Gastroesophageal sphincter (tissue), 4 donors: ENCODE measurements around the gene PIK3IP1. TPM values are rescaled to one million over a fixed set of nuclear protein-coding genes. Genes with fewer than 3 reads are reported as not detected.

Source experiments
- ATAC-seq: fragments of 150-250 bp; one replicate; pipeline ENCODE4 v1.9.1; 2016; ENCODE audit warnings: mild to moderate bottlenecking, moderate library complexity
- H3K27ac ChIP-seq, 4 donors: fragments of 200-600 bp; sonication (generic) in 3 of 4; 1 replicate in 3 of 4; 2 replicates in 1 of 4; pipeline ENCODE4 v1.5.1; 2016 to 2019
- H3K27me3 ChIP-seq: fragments of 200-600 bp; sonication (generic); one replicate; pipeline ENCODE4 v1.5.1; 2019
- H3K36me3 ChIP-seq, 2 donors: fragments of 200-600 bp; sonication (generic); one replicate each; pipeline ENCODE4 v1.5.1; 2019; ENCODE audit warnings: control low read depth in 1 of 2
- H3K4me1 ChIP-seq, 3 donors: fragments of 200-600 bp; sonication (generic); 1 replicate in 2 of 3; 2 replicates in 1 of 3; pipeline ENCODE4 v1.5.1; 2016 to 2019; ENCODE audit warnings: control low read depth in 2 of 3
- H3K4me3 ChIP-seq, 2 donors: fragments of 200-600 bp; sonication (generic); one replicate each; pipeline ENCODE4 v1.5.1; 2019; ENCODE audit warnings: mild to moderate bottlenecking in 1 of 2, moderate library complexity in 1 of 2
- H3K9me3 ChIP-seq, 3 donors: fragments of 200-600 bp; sonication (generic); one replicate each; pipeline ENCODE4 v1.5.1; 2017 to 2019; ENCODE audit warnings: control low read depth in 2 of 3
- EP300 ChIP-seq: sonication (generic); formaldehyde crosslinking; IDR thresholded peaks from one replicate; pipeline ENCODE4 v1.6.1; 2017; ENCODE audit warnings: antibody characterized with exemption, mild to moderate bottlenecking
- POLR2A ChIP-seq, 2 donors: fragments of 450-650 bp; IDR thresholded peaks; one replicate each; pipeline ENCODE4 v1.6.1; 2017; ENCODE audit warnings: antibody characterized with exemption in 2 of 2, mild to moderate bottlenecking in 2 of 2, moderate library complexity in 1 of 2
- POLR2AphosphoS5 ChIP-seq: sonication (generic); formaldehyde crosslinking; IDR thresholded peaks from one replicate; pipeline ENCODE4 v1.6.1; 2017; ENCODE audit warnings: antibody characterized with exemption
- WGBS, 2 donors: methylation state at CpG; one replicate each; pipeline ENCODE4 v1.1.5; 2018; ENCODE audit warnings: low coverage in 1 of 2; 5-methylcytosine and 5-hydroxymethylcytosine counted together
- total RNA-seq, 4 donors: library from RNA; depleted of rRNA; stranded (reverse); fragments of >200 nt; gene quantifications; one replicate each; pipeline ENCODE4 v1.1.0, GENCODE V29; 2016
- TF ChIP-seq, protein P1 (sequence below), 4 experiments: fragments of 200-600 bp in 2 of 4; fragments of 450-650 bp in 2 of 4; sonication (generic) in 1 of 4; IDR thresholded peaks; one replicate each; pipeline ENCODE4 v1.5.1; 2017 to 2019; ENCODE audit warnings: antibody characterized with exemption in 4 of 4, mild to moderate bottlenecking in 2 of 4, moderate library complexity in 2 of 4

PIK3IP1 gene
- total RNA-seq, 4 donors from 2014 or later = 28.8 to 53.7 (median 37.8) TPM

- Histone ChIP-seq H3K27me3 (no peaks in the 10 kb centered on the region), H3K9me3 (no peaks in the 10 kb centered on the region), H3K4me1 (peaks cover 0 to 5% (median 0%) of the 10 kb centered on the region in 3 donors), H3K36me3 (peaks cover 0 to 88% of the 10 kb centered on the region in 2 donors), H3K4me3 (no peak overlapping the region), H3K27ac (no peak overlapping the region)
- TF ChIP-seq, protein P1, sequence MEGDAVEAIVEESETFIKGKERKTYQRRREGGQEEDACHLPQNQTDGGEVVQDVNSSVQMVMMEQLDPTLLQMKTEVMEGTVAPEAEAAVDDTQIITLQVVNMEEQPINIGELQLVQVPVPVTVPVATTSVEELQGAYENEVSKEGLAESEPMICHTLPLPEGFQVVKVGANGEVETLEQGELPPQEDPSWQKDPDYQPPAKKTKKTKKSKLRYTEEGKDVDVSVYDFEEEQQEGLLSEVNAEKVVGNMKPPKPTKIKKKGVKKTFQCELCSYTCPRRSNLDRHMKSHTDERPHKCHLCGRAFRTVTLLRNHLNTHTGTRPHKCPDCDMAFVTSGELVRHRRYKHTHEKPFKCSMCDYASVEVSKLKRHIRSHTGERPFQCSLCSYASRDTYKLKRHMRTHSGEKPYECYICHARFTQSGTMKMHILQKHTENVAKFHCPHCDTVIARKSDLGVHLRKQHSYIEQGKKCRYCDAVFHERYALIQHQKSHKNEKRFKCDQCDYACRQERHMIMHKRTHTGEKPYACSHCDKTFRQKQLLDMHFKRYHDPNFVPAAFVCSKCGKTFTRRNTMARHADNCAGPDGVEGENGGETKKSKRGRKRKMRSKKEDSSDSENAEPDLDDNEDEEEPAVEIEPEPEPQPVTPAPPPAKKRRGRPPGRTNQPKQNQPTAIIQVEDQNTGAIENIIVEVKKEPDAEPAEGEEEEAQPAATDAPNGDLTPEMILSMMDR (IDR thresholded peaks at IDR 0.05) = no peak
- TF ChIP-seq EP300 (no peak), POLR2AphosphoS5 (no peak), POLR2A (IDR thresholded peaks at IDR 0.05) (no peak)
- no peak for ATAC-seq
- 93% methylated on average over 4 of the region's 4 CpGs; no CpG with 5 or more reads in 1 of the 2 donors for WGBS, 2 donors
Observed at GRCh38 chr22:31271026-31271425, 21.3 kb downstream of the PIK3IP1 start.

GRCh38 chr22:31269892-31270579 lies 22.3 kb downstream of the PIK3IP1 start:
- no peak overlapping the region for H3K27ac ChIP-seq

GRCh38 chr22:31268281-31268680 lies 24.0 kb downstream of the PIK3IP1 start:
- H3K27me3 ChIP-seq = no peaks in the 10 kb centered on the region
- H3K27ac ChIP-seq = no peak overlapping the region
- no peak for ATAC-seq
- H3K36me3 ChIP-seq = peaks cover 0 to 86% of the 10 kb centered on the region in 2 donors
- TF ChIP-seq EP300 = no peak
- TF ChIP-seq, protein P1 (IDR thresholded peaks at IDR 0.05) = no peak
- peaks cover 0 to 5% (median 0%) of the 10 kb centered on the region in 3 donors for H3K4me1 ChIP-seq
- WGBS, 2 donors = 94 to 100% methylated on average over 1 to 2 of the region's 2 CpGs
- no peak overlapping the region for H3K4me3 ChIP-seq
- H3K9me3 ChIP-seq = no peaks in the 10 kb centered on the region

More at GRCh38 chr22:31269892-31270579, 22.3 kb downstream of the PIK3IP1 start:
- Histone ChIP-seq H3K36me3 (peaks cover 0 to 87% of the 10 kb centered on the region in 2 donors), H3K4me1 (peaks cover 0 to 5% (median 0%) of the 10 kb centered on the region in 3 donors), H3K9me3 (no peaks in the 10 kb centered on the region), H3K4me3 (no peak overlapping the region), H3K27me3 (no peaks in the 10 kb centered on the region)
- WGBS, 2 donors = 66 to 75% methylated on average over 2 to 3 of the region's 3 CpGs
- TF ChIP-seq, protein P1 (IDR thresholded peaks at IDR 0.05) = no peak
- TF ChIP-seq POLR2A (IDR thresholded peaks at IDR 0.05) = no peak
- TF ChIP-seq POLR2AphosphoS5 = no peak
- no peak for TF ChIP-seq EP300
- no peak for ATAC-seq

DNA sequence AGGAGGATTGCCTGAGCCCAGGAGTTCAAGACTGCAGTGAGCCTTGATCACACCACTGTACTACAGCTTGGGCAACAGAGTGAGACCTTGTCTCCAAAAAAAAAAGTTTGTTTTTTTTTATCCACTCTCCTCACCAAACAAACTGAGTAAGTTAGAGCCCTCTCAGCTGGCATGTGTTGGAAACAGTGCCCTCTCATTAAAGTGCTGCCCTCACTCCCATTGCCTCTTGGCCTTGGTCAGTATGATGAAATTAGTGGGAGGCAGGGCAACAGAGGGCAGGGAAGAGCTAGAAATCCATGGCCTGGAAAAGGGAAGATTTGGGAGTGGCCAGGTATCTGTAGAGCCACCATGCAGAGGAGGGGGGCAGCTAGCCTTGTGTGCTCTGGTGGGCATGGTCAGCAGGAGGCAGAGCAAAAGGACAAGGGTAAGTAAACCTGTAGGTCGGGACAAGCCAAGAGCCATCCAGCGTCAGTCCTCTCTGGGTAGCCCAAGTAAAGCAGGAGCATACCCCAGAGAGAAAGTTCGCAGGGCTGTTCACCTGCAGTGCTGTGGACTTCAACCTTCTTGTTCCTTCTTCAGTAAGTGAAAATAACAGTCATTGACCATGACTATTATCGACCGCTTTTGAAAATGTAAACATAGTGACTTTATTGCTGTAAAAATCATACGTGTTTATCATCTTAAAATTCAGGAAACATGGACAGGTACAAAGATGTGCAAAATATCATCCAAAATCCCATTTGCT lies 28.2 kb downstream of the PIK3IP1 start:
- H3K9me3 ChIP-seq = no peaks in the 10 kb centered on the region
- WGBS, 2 donors = 89 to 90% methylated on average over 4 to 5 of the region's 6 CpGs
- ATAC-seq = no peak
- H3K27me3 ChIP-seq = no peaks in the 10 kb centered on the region
- TF ChIP-seq EP300 (no peak), POLR2A (IDR thresholded peaks at IDR 0.05) (no peak), POLR2AphosphoS5 (no peak)
- TF ChIP-seq, protein P1 (IDR thresholded peaks at IDR 0.05) = no peak
- no peak overlapping the region for H3K4me3 ChIP-seq
- H3K4me1 ChIP-seq = no peaks in the 10 kb centered on the region
- peaks cover 0 to 96% of the 10 kb centered on the region in 2 donors for H3K36me3 ChIP-seq
- H3K27ac ChIP-seq = no peak overlapping the region
